HG02798 (cell line): Measurements from ENCODE around the gene VPS35.
A peak's percentile ranks its signal among the peaks of the same experiment; 100 is the strongest.
"Not testable (repeated sequence)": the region's sequence is repeated elsewhere in the genome, so short reads cannot be mapped to it uniquely, and the experiment has no call there.

Experiments
- ATAC-seq: cut with Tn5 transposase; IDR thresholded peaks from one replicate; pipeline ENCODE4 v1.9.1; 2021; ENCODE audit warnings: mild to moderate bottlenecking; ENCODE audit not compliant: unreplicated experiment, poor library complexity

VPS35 gene

GRCh38 chr16:46713634-46714033 lies 24.7 kb upstream of the VPS35 start:
- no peak for ATAC-seq

GRCh38 chr16:46712911-46713310 lies 23.9 kb upstream of the VPS35 start:
- no peak for ATAC-seq

- no peak for ATAC-seq
Measured at GRCh38 chr16:46711106-46712058, 22.4 kb upstream of the VPS35 start.

- ATAC-seq = no peak
Measured at GRCh38 chr16:46709469-46710005, 20.6 kb upstream of the VPS35 start.

- ATAC-seq = no peak
Measured at GRCh38 chr16:46706642-46707041, 17.7 kb upstream of the VPS35 start.

GRCh38 chr16:46702030-46702429 lies 13.1 kb upstream of the VPS35 start:
- no peak for ATAC-seq

GRCh38 chr16:46701615-46702014 lies 12.6 kb upstream of the VPS35 start:
- no peak for ATAC-seq

GRCh38 chr16:46700048-46700447 lies 11.1 kb upstream of the VPS35 start:
- no peak for ATAC-seq

GRCh38 chr16:46696957-46697356 lies 8.0 kb upstream of the VPS35 start:
- no peak for ATAC-seq

GRCh38 chr16:46695937-46696336 lies 7.0 kb upstream of the VPS35 start:
- ATAC-seq = no peak

- no peak for ATAC-seq
Measured at GRCh38 chr16:46693598-46693997, 4.6 kb upstream of the VPS35 start.

- ATAC-seq = no peak
Measured at GRCh38 chr16:46691726-46692125, 2.7 kb upstream of the VPS35 start.

GRCh38 chr16:46690281-46691178 lies 1.6 kb upstream of the VPS35 start:
- no peak for ATAC-seq

- peak; percentile 77 for ATAC-seq
Measured at GRCh38 chr16:46689365-46690280, 645 bp upstream of the VPS35 start, which contains the start of gene ORC6. Gene ORC6, plus strand, starts transcription at chr16:46689659. Its CDS starts 47 bp downstream, at chr16:46689706.

GRCh38 chr16:46688101-46688653 lies 801 bp downstream of the VPS35 start:
- ATAC-seq = no peak

GRCh38 chr16:46687486-46687885 lies 1.5 kb downstream of the VPS35 start:
- ATAC-seq = no peak

GRCh38 chr16:46686815-46687473 lies 2.0 kb downstream of the VPS35 start:
- ATAC-seq = no peak

- not testable (repeated sequence) for ATAC-seq
Measured at GRCh38 chr16:46681867-46682266, 7.1 kb downstream of the VPS35 start.

- ATAC-seq = not testable (repeated sequence)
Measured at GRCh38 chr16:46677943-46678342, 11.0 kb downstream of the VPS35 start.
